HepG2 (cell line): Measurements from ENCODE around the gene AGBL3. TPM values are rescaled to one million over a fixed set of nuclear protein-coding genes. Genes with fewer than 3 reads are reported as not detected.

Source experiments
- AKAP8 ChIP-seq: sonication (generic); formaldehyde crosslinking; IDR thresholded peaks from 2 replicates; pipeline ENCODE4 v1.5.1; 2020; ENCODE audit warnings: mild to moderate bottlenecking, missing genetic modification reagents
- CEBPG ChIP-seq: IDR thresholded peaks from 2 replicates; pipeline ENCODE4 v1.6.1; 2016
- EHMT2 ChIP-seq: fragments of 200-600 bp; sonication (generic); IDR thresholded peaks from 2 replicates; pipeline ENCODE4 v1.7.0; 2017; ENCODE audit warnings: antibody characterized with exemption, low read depth, low read length, borderline replicate concordance
- GATAD2A ChIP-seq: IDR thresholded peaks from 2 replicates; pipeline ENCODE4 v1.6.1; 2016
- KDM5A ChIP-seq: fragments of 200-600 bp; sonication (generic); IDR thresholded peaks from 2 replicates; pipeline ENCODE4 v1.7.0; 2018; ENCODE audit warnings: antibody characterized with exemption, mild to moderate bottlenecking, low read length, borderline replicate concordance
- MAFF ChIP-seq: IDR thresholded peaks from 2 replicates; pipeline ENCODE4 v1.6.1; 2011; ENCODE audit warnings: low read depth, low read length, improper control_type of control experiment
- NFIB ChIP-seq: sonication (generic); formaldehyde crosslinking; IDR thresholded peaks from 2 replicates; pipeline ENCODE4 v1.9.0; 2021; ENCODE audit warnings: missing genetic modification reagents, mild to moderate bottlenecking, borderline replicate concordance
- NFYB ChIP-seq: sonication (generic); formaldehyde crosslinking; IDR thresholded peaks from 2 replicates; pipeline ENCODE4 v1.4.0; 2020; ENCODE audit warnings: missing genetic modification reagents
- PHF20 ChIP-seq: sonication (generic); formaldehyde crosslinking; IDR thresholded peaks from 2 replicates; pipeline ENCODE4 v1.5.0; 2020; ENCODE audit warnings: mild to moderate bottlenecking, missing genetic modification reagents
- POLR2A ChIP-seq, 2 experiments: IDR thresholded peaks; 2 replicates each; pipeline ENCODE4 v1.6.1; 2011; ENCODE audit warnings: low read depth in 2 of 2, low read length in 2 of 2, mild to moderate bottlenecking in 1 of 2, moderate library complexity in 1 of 2; ENCODE audit not compliant: insufficient read depth in 1 of 2
- SOX13 ChIP-seq, 3 experiments: fragments of 450-650 bp in 1 of 3; sonication (generic) in 1 of 3; formaldehyde crosslinking in 1 of 3; IDR thresholded peaks in 2 of 3; conservative IDR thresholded peaks in 1 of 3; 2 replicates each; pipeline versions ENCODE4 v1.5.0 to v1.6.1; 2016 to 2020; ENCODE audit warnings: antibody characterized with exemption in 1 of 3, mild to moderate bottlenecking in 1 of 3, missing compliant biosample characterization in 1 of 3, missing genetic modification reagents in 1 of 3, moderate library complexity in 1 of 3
- SOX5 ChIP-seq: IDR thresholded peaks from 2 replicates; pipeline ENCODE4 v1.6.1; 2016; ENCODE audit warnings: borderline replicate concordance
- SSRP1 ChIP-seq: IDR thresholded peaks from 2 replicates; pipeline ENCODE4 v1.6.1; 2016; ENCODE audit warnings: control low read depth
- TAF1 ChIP-seq: sonication (generic); formaldehyde crosslinking; IDR thresholded peaks from 2 replicates; pipeline ENCODE4 v1.4.0; 2020; ENCODE audit warnings: missing genetic modification reagents
- THAP11 ChIP-seq: IDR thresholded peaks from 2 replicates; pipeline ENCODE4 v1.6.1; 2016; ENCODE audit warnings: missing biosample characterization, missing genetic modification reagents
- TOPORS ChIP-seq: sonication (generic); formaldehyde crosslinking; IDR thresholded peaks from 2 replicates; pipeline ENCODE4 v1.8.0; 2023; ENCODE audit warnings: mild to moderate bottlenecking, missing genetic modification reagents
- ZEB1 ChIP-seq: IDR thresholded peaks from 2 replicates; pipeline ENCODE4 v1.6.1; 2012; ENCODE audit warnings: mild to moderate bottlenecking, low read depth, inconsistent platforms; ENCODE audit not compliant: insufficient replicate concordance
- ZIK1 ChIP-seq: sonication (generic); formaldehyde crosslinking; IDR thresholded peaks from 2 replicates; pipeline ENCODE4 v1.5.0; 2020; ENCODE audit warnings: mild to moderate bottlenecking, low read depth, missing genetic modification reagents, borderline replicate concordance
- ZNF558 ChIP-seq: sonication (generic); formaldehyde crosslinking; IDR thresholded peaks from 2 replicates; pipeline ENCODE4 v1.9.0; 2022; ENCODE audit warnings: mild to moderate bottlenecking, missing genetic modification reagents, borderline replicate concordance
- ZNF768 ChIP-seq: sonication (generic); formaldehyde crosslinking; IDR thresholded peaks from 2 replicates; pipeline ENCODE4 v1.4.0; 2020; ENCODE audit warnings: missing genetic modification reagents
- ZSCAN20 ChIP-seq: sonication (generic); formaldehyde crosslinking; IDR thresholded peaks from 2 replicates; pipeline ENCODE4 v1.4.0; 2020; ENCODE audit warnings: missing genetic modification reagents, mild to moderate bottlenecking, borderline replicate concordance
- polyA plus RNA-seq, 8 experiments: library from polyadenylated mRNA; depleted of rRNA in 3 of 8; stranded (reverse) in 7 of 8; unstranded in 1 of 8; fragments of >200 nt; fragmentation: Illumina TruSeq in 4 of 8; extraction: Trizol in 4 of 8; gene quantifications; 2 replicates each; pipeline versions ENCODE4 v1.2.1 to v1.2.3, GENCODE V29; 2011 to 2016; ENCODE audit warnings: low read depth in 4 of 8, missing spikeins in 1 of 8, mixed read lengths in 1 of 8; ENCODE audit not compliant: insufficient read depth in 1 of 8
- total RNA-seq, 5 experiments: library from RNA; depleted of rRNA; stranded (reverse); fragments of >200 nt; fragmentation: Illumina TruSeq; extraction: Trizol; gene quantifications; 2 replicates each; pipeline ENCODE4 v1.2.3, GENCODE V29; 2016; ENCODE audit warnings: low read depth in 1 of 5
- TF ChIP-seq, protein P1 (sequence below): IDR thresholded peaks from 2 replicates; pipeline ENCODE4 v1.6.1; 2016; ENCODE audit warnings: low read depth
- TF ChIP-seq, protein P2 (sequence below): IDR thresholded peaks from 2 replicates; pipeline ENCODE4 v1.6.1; 2016; ENCODE audit warnings: low read depth, borderline replicate concordance
- TF ChIP-seq, protein P3 (sequence below): sonication (generic); formaldehyde crosslinking; IDR thresholded peaks from 2 replicates; pipeline ENCODE4 v1.5.0; 2020; ENCODE audit warnings: mild to moderate bottlenecking, missing genetic modification reagents, moderate library complexity
- TF ChIP-seq, protein P4 (sequence below): sonication (generic); formaldehyde crosslinking; IDR thresholded peaks from 2 replicates; pipeline ENCODE4 v1.5.1; 2020; ENCODE audit warnings: mild to moderate bottlenecking, missing genetic modification reagents, moderate library complexity

The AGBL3 gene
- total and polyA plus RNA-seq, 2 of the 13 experiments (the other 11 are each of a cell fraction or from before 2014, with no cell fraction given): 2.2 to 7.2 TPM

DNA sequence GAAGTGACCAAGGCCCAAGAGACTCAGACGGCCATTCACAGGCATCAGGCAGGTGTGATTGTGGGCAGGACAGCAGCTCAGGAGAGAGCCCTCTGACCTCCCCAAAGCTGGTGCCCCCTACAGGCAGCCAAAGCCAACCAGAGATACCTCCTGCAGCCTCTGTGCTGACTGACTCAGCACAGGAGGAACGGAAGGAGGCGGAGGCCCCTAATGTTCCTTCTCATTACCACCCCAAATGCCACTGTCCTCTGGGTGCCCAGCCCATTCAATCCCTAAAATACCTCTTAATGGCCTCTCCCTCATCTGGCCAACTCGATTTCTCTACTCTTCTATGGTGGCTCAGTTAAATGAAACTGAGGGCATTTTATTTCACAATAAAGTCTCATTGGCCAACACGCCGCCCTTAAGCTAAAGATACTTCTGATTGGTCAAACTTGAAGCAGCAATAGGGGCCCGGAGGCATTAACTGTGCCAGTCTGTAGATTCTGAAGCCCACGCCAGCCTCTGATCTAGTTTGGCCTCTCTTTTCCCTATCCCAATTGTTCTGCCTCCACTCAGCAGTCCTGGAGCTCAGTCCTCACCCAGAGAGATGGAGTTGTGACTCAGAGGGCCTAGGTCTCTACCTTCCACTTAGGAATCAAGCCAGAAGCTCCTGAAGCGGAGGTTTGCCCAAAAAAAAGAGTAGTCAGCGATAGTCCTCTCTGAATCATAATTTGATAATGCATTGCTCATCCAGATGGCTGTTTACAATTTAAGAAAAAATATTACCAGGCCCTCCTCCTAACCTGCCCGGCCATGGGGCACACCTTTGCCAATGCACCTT, 183.0 kb downstream of the AGBL3 start (continued):
- TF ChIP-seq, protein P1, sequence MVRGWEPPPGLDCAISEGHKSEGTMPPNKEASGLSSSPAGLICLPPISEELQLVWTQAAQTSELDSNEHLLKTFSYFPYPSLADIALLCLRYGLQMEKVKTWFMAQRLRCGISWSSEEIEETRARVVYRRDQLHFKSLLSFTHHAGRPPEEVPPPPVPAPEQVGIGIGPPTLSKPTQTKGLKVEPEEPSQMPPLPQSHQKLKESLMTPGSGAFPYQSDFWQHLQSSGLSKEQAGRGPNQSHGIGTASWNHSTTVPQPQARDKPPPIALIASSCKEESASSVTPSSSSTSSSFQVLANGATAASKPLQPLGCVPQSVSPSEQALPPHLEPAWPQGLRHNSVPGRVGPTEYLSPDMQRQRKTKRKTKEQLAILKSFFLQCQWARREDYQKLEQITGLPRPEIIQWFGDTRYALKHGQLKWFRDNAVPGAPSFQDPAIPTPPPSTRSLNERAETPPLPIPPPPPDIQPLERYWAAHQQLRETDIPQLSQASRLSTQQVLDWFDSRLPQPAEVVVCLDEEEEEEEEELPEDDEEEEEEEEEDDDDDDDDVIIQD (CRISPR knock-in tag): 0 out of 2 replicates have a peak, but pooled peaks have one; percentile 13
- TF ChIP-seq PHF20 (CRISPR knock-in tag): 0 out of 2 replicates have a peak, but pooled peaks have one; percentile 34
- TF ChIP-seq SOX13 (IDR thresholded peaks at IDR 0.05): no peak
- TF ChIP-seq SOX13 (CRISPR knock-in tag; conservative IDR thresholded peaks at IDR 0.05 in 1 of 2, IDR thresholded peaks at IDR 0.05 in 1 of 2): 0 out of 4 replicates have a peak, but pooled peaks of 1 of the 2 experiments have one; percentile 42
- no peak for TF ChIP-seq EHMT2
- TF ChIP-seq MAFF: peak; percentile 18; the same call in 1 of the 2 replicates
- TF ChIP-seq ZNF558 (CRISPR knock-in tag): 0 out of 2 replicates have a peak, but pooled peaks have one; percentile 36
- 0 out of 2 replicates have a peak, but pooled peaks have one; percentile 32 for TF ChIP-seq AKAP8 (CRISPR knock-in tag)
- no peak for TF ChIP-seq TAF1
- TF ChIP-seq, protein P2, sequence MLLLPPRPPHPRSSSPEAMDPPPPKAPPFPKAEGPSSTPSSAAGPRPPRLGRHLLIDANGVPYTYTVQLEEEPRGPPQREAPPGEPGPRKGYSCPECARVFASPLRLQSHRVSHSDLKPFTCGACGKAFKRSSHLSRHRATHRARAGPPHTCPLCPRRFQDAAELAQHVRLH (CRISPR knock-in tag): peak; percentile 51; the same call in 1 of the 2 replicates
- peak; percentile 36; the same call in 1 of the 2 replicates for TF ChIP-seq GATAD2A (CRISPR knock-in tag)
- TF ChIP-seq ZEB1: peak; percentile 21
- 0 out of 2 replicates have a peak, but pooled peaks have one; percentile 17 for TF ChIP-seq CEBPG (CRISPR knock-in tag)
- TF ChIP-seq POLR2A (IDR thresholded peaks at IDR 0.05; ENCODE audit: insufficient read depth in 1 of 2, low read depth in 2 of 2, low read length in 2 of 2): peak in 1 of 2 experiments; percentile 56; a peak in 2 of 4 replicates
- TF ChIP-seq ZNF768 (CRISPR knock-in tag): peak; percentile 82
- TF ChIP-seq TOPORS (CRISPR knock-in tag): 0 out of 2 replicates have a peak, but pooled peaks have one; percentile 16
- no peak for TF ChIP-seq NFIB (CRISPR knock-in tag)
- TF ChIP-seq SOX5 (CRISPR knock-in tag): peak; percentile 24; the same call in 1 of the 2 replicates
- TF ChIP-seq, protein P3, sequence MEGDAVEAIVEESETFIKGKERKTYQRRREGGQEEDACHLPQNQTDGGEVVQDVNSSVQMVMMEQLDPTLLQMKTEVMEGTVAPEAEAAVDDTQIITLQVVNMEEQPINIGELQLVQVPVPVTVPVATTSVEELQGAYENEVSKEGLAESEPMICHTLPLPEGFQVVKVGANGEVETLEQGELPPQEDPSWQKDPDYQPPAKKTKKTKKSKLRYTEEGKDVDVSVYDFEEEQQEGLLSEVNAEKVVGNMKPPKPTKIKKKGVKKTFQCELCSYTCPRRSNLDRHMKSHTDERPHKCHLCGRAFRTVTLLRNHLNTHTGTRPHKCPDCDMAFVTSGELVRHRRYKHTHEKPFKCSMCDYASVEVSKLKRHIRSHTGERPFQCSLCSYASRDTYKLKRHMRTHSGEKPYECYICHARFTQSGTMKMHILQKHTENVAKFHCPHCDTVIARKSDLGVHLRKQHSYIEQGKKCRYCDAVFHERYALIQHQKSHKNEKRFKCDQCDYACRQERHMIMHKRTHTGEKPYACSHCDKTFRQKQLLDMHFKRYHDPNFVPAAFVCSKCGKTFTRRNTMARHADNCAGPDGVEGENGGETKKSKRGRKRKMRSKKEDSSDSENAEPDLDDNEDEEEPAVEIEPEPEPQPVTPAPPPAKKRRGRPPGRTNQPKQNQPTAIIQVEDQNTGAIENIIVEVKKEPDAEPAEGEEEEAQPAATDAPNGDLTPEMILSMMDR: peak; percentile 90
- peak; percentile 6; the same call in 1 of the 2 replicates for TF ChIP-seq NFYB (CRISPR knock-in tag)
- TF ChIP-seq ZSCAN20 (CRISPR knock-in tag): no peak
- peak; percentile 26; the same call in 1 of the 2 replicates for TF ChIP-seq THAP11 (CRISPR knock-in tag)
- no peak for TF ChIP-seq ZIK1 (CRISPR knock-in tag)
- TF ChIP-seq KDM5A: peak; percentile 5; the same call in 1 of the 2 replicates
- TF ChIP-seq, protein P4, sequence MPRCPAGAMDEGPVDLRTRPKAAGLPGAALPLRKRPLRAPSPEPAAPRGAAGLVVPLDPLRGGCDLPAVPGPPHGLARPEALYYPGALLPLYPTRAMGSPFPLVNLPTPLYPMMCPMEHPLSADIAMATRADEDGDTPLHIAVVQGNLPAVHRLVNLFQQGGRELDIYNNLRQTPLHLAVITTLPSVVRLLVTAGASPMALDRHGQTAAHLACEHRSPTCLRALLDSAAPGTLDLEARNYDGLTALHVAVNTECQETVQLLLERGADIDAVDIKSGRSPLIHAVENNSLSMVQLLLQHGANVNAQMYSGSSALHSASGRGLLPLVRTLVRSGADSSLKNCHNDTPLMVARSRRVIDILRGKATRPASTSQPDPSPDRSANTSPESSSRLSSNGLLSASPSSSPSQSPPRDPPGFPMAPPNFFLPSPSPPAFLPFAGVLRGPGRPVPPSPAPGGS (CRISPR knock-in tag): no peak
- 0 out of 2 replicates have a peak, but pooled peaks have one; percentile 34 for TF ChIP-seq SSRP1
